Right lung (tissue), 5 donors: ENCODE results near the gene SLC15A4. TPM values are rescaled to one million over a fixed set of nuclear protein-coding genes. Genes with fewer than 3 reads are reported as not detected.
"Not testable (repeated sequence)": the region's sequence is repeated elsewhere in the genome, so short reads cannot be mapped to it uniquely, and the experiment has no call there.

Experiments used
- DNase-seq, 2 donors: peaks; one replicate each; pipeline ENCODE4 v3.0.0-alpha.2; 2013
- polyA plus RNA-seq, 5 donors: library from polyadenylated mRNA; unstranded; fragments of 120-200 nt; gene quantifications; one replicate each; pipeline versions ENCODE4 v1.2.1 to v1.2.3, GENCODE V29; 2013; ENCODE audit warnings: inconsistent platforms in 1 of 5, low replicate concordance in 1 of 5; ENCODE audit not compliant: insufficient read length in 5 of 5, insufficient read depth in 1 of 5

The SLC15A4 gene
- polyA plus RNA-seq, 5 donors = 26.4 to 32.6 (median 29.7) TPM

GRCh38 chr12:128848371-128848770 lies 24.6 kb upstream of the SLC15A4 start:
- no peak for DNase-seq

GRCh38 chr12:128846671-128847070 lies 22.9 kb upstream of the SLC15A4 start:
- not testable (repeated sequence) for DNase-seq

GRCh38 chr12:128844031-128844635 lies 20.4 kb upstream of the SLC15A4 start:
- DNase-seq = no peak

- no peak for DNase-seq
These were observed 19.8 kb upstream of the SLC15A4 start for GRCh38 chr12:128843538-128843937.

GRCh38 chr12:128842579-128842978 lies 18.8 kb upstream of the SLC15A4 start:
- no peak for DNase-seq

GRCh38 chr12:128840862-128841468 lies 17.2 kb upstream of the SLC15A4 start:
- DNase-seq = no peak

GRCh38 chr12:128839885-128840284 lies 16.1 kb upstream of the SLC15A4 start:
- DNase-seq = not testable (repeated sequence)

- no peak for DNase-seq
These were observed 9.7 kb upstream of the SLC15A4 start for GRCh38 chr12:128833418-128833817.

- DNase-seq = no peak
These were observed 6.7 kb upstream of the SLC15A4 start for GRCh38 chr12:128830505-128830893.

- no peak for DNase-seq
These were observed 6.2 kb upstream of the SLC15A4 start for GRCh38 chr12:128829861-128830504.

GRCh38 chr12:128827724-128828123 lies 4.0 kb upstream of the SLC15A4 start:
- DNase-seq = no peak

GRCh38 chr12:128825835-128826234 lies 2.1 kb upstream of the SLC15A4 start:
- DNase-seq = no peak

GRCh38 chr12:128823216-128823915 lies 392 bp downstream of the SLC15A4 start:
- DNase-seq = peak; percentile 12 to 16

- no peak for DNase-seq
These were observed 2.9 kb downstream of the SLC15A4 start for GRCh38 chr12:128820723-128821432.

- DNase-seq = no peak
These were observed 3.5 kb downstream of the SLC15A4 start for GRCh38 chr12:128820253-128820652.

- no peak for DNase-seq
These were observed 4.2 kb downstream of the SLC15A4 start for GRCh38 chr12:128819293-128820144.

- no peak for DNase-seq
These were observed 5.4 kb downstream of the SLC15A4 start for GRCh38 chr12:128818065-128819022.

- DNase-seq = no peak
These were observed 6.4 kb downstream of the SLC15A4 start for GRCh38 chr12:128817111-128818015.

GRCh38 chr12:128816643-128816920 lies 7.2 kb downstream of the SLC15A4 start:
- DNase-seq = no peak
